HepG2 (cell line): ENCODE results near the gene HNRNPF. TPM values are rescaled to one million over a fixed set of nuclear protein-coding genes. Genes with fewer than 3 reads are reported as not detected.
A peak's percentile ranks its signal among the peaks of the same experiment; 100 is the strongest.

Source experiments
- ZBTB3 ChIP-seq: sonication (generic); formaldehyde crosslinking; IDR thresholded peaks from 2 replicates; pipeline ENCODE4 v1.4.0; 2020; ENCODE audit warnings: low read depth, mild to moderate bottlenecking, moderate library complexity, missing genetic modification reagents, borderline replicate concordance
- ZBTB8A ChIP-seq: sonication (generic); formaldehyde crosslinking; IDR thresholded peaks from 2 replicates; pipeline ENCODE4 v1.4.0; 2020; ENCODE audit warnings: mild to moderate bottlenecking, low read depth, missing genetic modification reagents, borderline replicate concordance
- ZNF331 ChIP-seq: sonication (generic); formaldehyde crosslinking; IDR thresholded peaks from 2 replicates; pipeline ENCODE4 v1.4.0; 2020; ENCODE audit warnings: missing genetic modification reagents
- ZNF382 ChIP-seq: sonication (generic); formaldehyde crosslinking; IDR thresholded peaks from 2 replicates; pipeline ENCODE4 v1.5.0; 2020; ENCODE audit warnings: missing genetic modification reagents, mild to moderate bottlenecking, borderline replicate concordance
- polyA plus RNA-seq, 8 experiments: library from polyadenylated mRNA; depleted of rRNA in 3 of 8; stranded (reverse) in 7 of 8; unstranded in 1 of 8; fragments of >200 nt; fragmentation: Illumina TruSeq in 4 of 8; extraction: Trizol in 4 of 8; gene quantifications; 2 replicates each; pipeline versions ENCODE4 v1.2.1 to v1.2.3, GENCODE V29; 2011 to 2016; ENCODE audit warnings: low read depth in 4 of 8, missing spikeins in 1 of 8, mixed read lengths in 1 of 8; ENCODE audit not compliant: insufficient read depth in 1 of 8
- total RNA-seq, 5 experiments: library from RNA; depleted of rRNA; stranded (reverse); fragments of >200 nt; fragmentation: Illumina TruSeq; extraction: Trizol; gene quantifications; 2 replicates each; pipeline ENCODE4 v1.2.3, GENCODE V29; 2016; ENCODE audit warnings: low read depth in 1 of 5
- TF ChIP-seq, protein P1 (sequence below): IDR thresholded peaks from 2 replicates; pipeline ENCODE4 v1.6.1; 2018; ENCODE audit warnings: missing genetic modification reagents, mild to moderate bottlenecking, missing compliant biosample characterization
- TF ChIP-seq, protein P2 (sequence below): sonication (generic); formaldehyde crosslinking; conservative IDR thresholded peaks from 2 replicates; pipeline ENCODE4 v1.4.0; 2020; ENCODE audit warnings: mild to moderate bottlenecking, missing genetic modification reagents, moderate library complexity
- TF ChIP-seq, protein P3 (sequence below): sonication (generic); formaldehyde crosslinking; IDR thresholded peaks from 2 replicates; pipeline ENCODE4 v1.8.1; 2023; ENCODE audit warnings: missing genetic modification reagents, mild to moderate bottlenecking, borderline replicate concordance

The HNRNPF gene
- total and polyA plus RNA-seq, 2 of the 13 experiments (the other 11 are each of a cell fraction or from before 2014, with no cell fraction given) = 166 to 308 TPM

DNA sequence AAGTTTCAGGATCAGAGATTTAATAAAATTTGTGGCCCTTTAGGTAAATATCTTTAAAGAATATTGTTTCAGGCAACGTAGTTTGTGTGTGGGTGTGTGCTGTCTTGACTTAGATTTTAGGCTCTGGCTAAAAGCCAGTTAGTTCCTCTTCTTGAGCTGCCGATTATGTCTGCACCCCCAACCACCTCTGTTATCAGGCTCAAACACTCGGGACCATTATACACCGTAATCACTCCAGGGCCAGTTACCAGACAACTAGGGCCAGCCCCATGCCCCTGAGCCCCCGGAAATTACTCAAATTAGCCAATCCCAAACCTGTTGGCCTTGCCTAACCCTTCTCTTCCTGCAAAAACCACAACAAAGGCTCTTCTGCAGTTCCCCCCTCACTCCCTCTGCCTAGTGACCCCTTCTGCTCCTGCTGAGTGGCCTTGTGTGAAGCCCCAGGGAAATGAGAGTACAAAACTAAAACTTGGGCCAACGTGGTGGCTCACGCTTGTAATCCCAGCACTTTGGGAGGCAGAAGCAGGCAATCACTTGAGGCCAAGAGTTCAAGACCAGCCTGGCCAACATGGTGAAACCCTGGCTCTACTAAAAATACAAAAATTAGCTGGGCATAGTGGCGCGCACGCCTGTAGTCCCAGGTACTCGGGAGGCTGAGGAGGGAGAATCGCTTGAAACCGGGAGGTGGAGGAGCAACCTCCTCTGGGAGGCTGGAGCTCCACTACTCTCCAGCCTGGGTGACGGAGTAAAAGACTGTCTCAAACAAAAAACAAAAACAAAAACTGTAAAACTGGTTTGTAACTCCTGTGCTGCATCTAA, 9.2 kb upstream of the HNRNPF start (continued):
- TF ChIP-seq, protein P1, sequence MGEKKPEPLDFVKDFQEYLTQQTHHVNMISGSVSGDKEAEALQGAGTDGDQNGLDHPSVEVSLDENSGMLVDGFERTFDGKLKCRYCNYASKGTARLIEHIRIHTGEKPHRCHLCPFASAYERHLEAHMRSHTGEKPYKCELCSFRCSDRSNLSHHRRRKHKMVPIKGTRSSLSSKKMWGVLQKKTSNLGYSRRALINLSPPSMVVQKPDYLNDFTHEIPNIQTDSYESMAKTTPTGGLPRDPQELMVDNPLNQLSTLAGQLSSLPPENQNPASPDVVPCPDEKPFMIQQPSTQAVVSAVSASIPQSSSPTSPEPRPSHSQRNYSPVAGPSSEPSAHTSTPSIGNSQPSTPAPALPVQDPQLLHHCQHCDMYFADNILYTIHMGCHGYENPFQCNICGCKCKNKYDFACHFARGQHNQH (CRISPR knock-in tag) = 0 out of 2 replicates have a peak, but pooled peaks have one; percentile 36
- TF ChIP-seq ZBTB3 (CRISPR knock-in tag) (no peak), ZBTB8A (CRISPR knock-in tag) (no peak), ZNF331 (CRISPR knock-in tag) (peak; percentile 66), ZNF382 (no peak)
- TF ChIP-seq, protein P2, sequence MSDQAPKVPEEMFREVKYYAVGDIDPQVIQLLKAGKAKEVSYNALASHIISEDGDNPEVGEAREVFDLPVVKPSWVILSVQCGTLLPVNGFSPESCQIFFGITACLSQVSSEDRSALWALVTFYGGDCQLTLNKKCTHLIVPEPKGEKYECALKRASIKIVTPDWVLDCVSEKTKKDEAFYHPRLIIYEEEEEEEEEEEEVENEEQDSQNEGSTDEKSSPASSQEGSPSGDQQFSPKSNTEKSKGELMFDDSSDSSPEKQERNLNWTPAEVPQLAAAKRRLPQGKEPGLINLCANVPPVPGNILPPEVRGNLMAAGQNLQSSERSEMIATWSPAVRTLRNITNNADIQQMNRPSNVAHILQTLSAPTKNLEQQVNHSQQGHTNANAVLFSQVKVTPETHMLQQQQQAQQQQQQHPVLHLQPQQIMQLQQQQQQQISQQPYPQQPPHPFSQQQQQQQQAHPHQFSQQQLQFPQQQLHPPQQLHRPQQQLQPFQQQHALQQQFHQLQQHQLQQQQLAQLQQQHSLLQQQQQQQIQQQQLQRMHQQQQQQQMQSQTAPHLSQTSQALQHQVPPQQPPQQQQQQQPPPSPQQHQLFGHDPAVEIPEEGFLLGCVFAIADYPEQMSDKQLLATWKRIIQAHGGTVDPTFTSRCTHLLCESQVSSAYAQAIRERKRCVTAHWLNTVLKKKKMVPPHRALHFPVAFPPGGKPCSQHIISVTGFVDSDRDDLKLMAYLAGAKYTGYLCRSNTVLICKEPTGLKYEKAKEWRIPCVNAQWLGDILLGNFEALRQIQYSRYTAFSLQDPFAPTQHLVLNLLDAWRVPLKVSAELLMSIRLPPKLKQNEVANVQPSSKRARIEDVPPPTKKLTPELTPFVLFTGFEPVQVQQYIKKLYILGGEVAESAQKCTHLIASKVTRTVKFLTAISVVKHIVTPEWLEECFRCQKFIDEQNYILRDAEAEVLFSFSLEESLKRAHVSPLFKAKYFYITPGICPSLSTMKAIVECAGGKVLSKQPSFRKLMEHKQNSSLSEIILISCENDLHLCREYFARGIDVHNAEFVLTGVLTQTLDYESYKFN (CRISPR knock-in tag) = peak; percentile 78
- TF ChIP-seq, protein P3, sequence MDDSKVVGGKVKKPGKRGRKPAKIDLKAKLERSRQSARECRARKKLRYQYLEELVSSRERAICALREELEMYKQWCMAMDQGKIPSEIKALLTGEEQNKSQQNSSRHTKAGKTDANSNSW = no peak
